Measurements from ENCODE around the gene GPR37L1.
A peak's percentile ranks its signal among the peaks of the same experiment; 100 is the strongest.
"Not testable (repeated sequence)": the region's sequence is repeated elsewhere in the genome, so short reads cannot be mapped to it uniquely, and the experiment has no call there.

GPR37L1 gene

DNA sequence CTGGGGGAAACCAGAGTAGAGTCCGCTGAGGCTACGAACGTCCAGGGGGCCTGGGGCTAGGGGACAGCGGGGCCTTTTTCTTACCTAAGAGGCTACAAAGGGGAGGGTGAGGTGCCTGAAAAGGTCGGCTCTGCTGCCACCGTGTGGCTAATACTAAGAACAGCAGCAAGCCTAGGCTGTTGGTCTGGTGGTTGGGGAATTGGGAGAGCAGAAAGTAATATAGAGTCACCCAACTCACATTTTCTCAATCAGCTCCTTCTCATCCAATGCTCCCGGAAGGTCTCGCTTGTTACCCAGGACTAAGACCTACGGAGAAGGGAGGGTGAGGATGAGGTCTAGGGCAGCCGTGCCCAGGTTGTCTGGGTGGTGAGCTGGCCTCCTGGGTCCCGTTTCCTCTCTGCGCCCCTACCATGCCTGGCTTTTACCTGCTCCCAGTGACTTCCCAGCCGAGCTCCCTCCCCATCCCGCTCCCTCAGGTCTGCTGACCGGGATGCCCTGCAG, 12.6 kb downstream of the GPR37L1 start:
- DNase-seq: peak; percentile 57 to 68

DNA sequence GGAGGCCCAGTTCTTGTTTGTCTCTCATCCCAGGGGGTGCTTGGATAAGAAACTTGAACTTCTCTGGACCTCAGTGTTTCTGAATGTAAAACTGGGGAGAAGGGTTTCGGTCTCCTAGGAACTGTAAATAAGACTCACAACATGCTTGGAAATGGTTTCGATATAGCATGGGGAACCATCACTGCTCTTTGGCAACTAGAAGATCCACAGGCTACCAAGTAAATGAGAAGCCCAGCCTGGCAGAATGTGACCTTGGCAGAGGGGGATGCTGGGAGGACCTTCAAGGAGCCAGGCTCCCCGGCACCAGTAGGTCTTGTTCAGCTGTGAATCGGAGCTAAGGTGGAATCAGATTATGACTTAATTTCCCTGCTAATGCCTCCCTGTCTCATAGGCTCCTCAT, 18.1 kb downstream of the GPR37L1 start:
- DNase-seq: no peak

DNA sequence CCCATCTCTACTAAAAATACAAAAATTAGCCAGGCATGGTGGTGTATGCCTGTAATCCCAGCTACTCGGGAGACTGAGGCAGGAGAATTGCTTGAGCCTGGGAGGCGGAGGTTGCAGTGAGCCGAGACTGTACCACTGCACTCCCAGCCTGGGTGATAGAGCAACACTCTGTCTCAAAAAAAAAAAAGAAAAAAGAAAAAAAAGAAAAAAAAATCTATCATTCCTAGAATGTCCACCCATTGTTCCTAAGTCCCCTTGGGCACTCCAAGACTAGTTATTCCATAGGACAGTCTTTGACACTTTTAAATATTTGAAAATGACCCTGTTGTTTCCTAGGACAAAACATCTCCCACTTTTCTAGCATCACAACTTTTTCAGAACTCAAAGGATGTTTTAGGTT, 18.8 kb downstream of the GPR37L1 start:
- DNase-seq: not testable (repeated sequence)

DNA sequence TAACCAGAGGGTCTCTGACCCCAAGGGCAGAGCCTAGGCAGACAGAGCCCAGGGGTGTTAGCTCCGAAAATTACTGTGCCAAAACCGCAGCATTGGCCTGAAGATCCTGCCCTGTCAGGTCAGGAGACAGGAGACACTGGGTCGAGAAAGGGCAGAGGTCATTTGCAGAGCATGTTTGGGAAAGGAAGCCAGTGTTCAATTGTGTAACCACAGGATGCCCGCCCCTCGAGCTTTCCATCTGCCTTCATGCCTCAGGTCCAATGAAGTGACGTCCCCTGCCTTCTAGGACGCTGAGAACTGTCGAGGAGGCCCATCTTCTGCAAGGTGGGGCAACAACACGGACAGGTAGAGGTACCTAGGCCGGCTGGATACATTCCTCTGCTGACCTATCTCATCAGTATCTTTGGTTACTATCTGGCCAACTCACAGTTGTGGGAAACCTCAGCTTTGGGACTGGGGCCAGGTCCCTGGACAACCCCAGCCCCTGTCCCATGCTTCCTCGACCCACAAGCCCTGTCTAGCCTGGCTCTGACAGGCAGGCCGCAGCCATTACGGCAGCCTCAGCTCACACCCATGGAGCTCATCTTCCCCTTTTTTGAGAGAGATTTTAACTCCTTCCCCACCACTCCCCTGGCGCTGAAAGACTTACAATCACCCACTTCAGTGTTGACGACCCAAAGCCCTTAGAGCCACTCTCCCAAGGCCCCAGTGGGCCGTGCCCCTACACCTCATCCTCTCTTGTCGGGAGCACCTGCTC, 20.5 kb downstream of the GPR37L1 start:
- DNase-seq: peak; percentile 33 to 47

DNA sequence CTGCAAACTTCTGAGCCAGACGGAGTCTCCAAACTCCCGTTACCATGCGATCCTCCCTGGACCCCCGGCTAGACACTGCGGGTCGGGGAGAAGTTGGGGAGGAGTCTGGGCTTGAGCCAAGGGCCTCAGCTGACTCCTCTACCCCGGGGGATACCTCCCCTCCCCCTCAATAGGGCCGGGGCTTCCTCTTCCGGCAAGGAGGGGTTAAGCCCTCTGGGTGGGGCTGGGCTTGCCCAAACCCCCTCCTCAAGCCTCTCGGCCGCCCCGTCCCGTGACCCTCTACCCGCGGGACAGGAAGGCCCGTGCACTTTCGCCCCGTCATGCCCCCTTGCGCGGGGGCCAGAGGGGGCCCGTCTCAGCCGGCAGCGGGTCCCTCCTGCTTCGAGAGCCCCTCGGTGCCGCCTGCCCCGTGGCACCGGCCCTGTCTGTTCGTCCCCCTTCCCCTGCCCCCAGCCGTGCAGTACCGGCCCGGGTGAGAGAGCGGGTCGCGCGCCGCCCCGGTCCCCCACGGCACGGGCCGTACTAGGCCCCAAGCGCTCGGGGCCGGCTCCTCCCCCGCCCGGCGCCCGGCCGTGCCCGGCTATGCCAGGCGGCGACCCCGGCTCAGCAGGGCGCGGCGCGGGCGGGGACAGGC, 21.2 kb downstream of the GPR37L1 start:
- peak in 1 of 2 donors; percentile 41 for DNase-seq

DNA sequence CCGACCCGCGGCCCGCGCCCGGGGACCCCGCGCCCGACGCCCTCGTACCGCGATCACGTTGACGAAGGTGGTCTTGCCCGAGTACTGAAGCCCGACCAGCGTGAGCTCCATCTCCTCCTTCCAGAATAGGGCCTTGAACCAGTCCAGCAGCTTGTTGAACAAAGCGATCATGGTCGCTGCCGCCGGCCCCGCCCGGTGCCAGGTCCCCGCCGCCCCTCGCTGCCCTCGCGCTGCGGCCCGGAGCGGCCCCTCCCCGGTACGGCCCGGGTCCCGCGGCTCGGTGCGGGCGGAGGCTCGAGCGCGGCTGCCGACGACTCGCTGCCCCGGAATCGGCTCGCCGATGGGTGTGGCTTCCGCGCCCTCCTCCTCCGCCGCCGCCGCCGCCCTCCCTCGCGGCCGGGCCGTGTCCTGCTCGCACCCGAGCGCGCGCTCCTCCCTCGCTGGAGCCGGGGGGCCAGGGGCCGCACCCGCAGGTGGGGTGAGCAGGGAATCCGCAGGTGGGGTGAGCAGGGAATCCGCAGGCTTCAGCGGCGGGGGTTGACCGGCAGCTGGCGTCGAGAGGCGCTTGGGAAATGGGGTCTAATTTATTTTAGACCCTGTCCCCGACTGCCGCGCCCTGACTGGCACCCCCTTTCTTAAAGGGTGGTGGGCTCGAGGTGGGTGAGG, 21.8 kb downstream of the GPR37L1 start, which contains the start of gene ARL8A:
TSS of gene ARL8A (minus strand) at position 336 of the 666 bp plus-strand sequence. CDS start at position 171, 165 bp downstream.
- peak; percentile 62 to 66 for DNase-seq

DNA sequence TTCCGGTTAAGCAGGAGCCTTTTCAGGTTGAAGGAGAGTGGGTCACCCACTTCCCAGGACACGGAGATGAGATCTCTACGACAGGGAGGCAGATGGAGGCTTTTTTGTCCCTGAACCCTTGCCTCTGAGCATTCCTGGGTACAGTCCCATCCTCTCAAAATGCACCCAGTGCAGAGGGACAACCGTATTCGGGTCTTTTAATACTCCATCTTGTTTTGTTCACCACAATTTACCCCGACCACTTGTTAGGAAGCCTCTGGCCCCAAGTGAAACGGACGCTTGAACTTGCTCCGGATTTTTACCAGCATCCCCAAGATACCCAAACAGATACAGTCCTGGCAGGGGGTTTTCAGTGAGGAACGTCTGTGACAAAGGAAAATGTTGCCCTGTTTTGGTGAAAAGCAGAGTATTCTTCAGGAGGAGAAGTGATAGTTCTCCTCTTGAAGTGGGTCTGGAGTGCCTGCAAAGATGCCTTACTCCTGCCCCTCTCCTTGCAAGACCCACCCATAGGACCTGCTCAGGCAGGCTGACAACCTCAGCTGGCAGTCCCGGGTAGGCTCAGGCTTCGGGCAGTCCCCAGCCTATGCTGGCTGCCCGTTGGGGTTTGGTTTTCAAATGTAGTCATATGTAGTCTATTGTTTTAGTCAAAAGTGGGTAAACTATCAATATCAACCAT, 22.5 kb downstream of the GPR37L1 start:
- DNase-seq: peak; percentile 33 to 43

DNA sequence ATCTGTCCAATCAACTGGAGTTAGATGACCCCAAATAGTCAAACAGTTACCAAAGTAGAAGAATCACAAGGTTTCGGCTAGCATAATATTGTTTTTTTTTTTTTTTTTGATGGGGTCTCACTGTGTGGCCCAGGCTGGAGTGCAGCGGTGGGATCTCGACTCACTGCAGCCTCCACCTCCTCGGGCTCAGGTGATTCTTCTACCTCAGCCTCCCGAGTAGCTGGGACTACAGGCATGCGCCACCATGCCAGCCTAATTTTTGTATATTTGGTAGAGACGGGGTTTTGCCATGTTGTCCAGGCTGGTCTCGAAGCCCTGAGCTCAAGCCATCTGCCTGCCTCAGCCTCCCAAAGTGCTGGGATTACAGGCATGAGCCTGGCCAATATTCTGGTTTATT, 23.0 kb downstream of the GPR37L1 start:
- peak in 1 of 2 donors; percentile 17 for DNase-seq

DNA sequence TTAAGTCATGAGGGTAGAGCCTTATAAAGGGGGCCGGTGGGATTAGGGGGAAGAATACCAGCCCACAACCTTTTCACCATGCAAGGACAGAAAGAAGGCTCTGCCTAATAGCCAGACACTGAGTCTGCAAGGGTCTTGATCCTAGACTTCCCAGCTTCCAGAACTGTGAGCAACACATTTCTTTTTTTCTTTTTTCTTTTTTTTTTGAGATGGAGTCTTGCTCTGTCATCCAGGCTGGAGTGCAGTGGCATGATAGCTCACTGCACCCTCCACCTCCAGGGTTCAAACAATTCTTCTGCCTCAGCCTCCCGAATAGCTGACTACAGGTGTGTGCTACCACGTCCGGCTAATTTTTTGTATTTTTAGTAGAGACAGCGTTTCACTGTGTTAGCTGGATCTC, 23.6 kb downstream of the GPR37L1 start:
- no peak for DNase-seq

DNA sequence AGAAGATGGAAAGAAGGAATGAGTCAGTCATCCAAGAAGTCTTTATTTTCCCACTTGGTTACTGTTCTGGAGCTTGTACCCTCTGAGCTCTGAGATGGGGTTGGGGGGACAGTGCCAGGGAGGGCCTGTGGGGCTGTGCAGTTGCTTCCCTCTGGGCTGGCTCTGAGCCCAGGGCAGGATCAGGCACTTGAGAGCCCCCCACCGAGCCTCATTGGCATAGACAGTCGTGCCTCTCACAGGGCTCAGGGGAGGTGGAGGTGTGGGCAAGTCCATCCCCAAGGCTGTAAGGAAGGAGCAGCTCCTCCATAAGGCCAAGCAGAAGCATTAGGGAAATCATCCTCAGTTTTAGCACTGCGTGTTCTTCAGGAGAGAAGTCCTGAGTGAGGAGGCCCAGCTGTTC, 24.3 kb downstream of the GPR37L1 start:
- no peak for DNase-seq

DNA sequence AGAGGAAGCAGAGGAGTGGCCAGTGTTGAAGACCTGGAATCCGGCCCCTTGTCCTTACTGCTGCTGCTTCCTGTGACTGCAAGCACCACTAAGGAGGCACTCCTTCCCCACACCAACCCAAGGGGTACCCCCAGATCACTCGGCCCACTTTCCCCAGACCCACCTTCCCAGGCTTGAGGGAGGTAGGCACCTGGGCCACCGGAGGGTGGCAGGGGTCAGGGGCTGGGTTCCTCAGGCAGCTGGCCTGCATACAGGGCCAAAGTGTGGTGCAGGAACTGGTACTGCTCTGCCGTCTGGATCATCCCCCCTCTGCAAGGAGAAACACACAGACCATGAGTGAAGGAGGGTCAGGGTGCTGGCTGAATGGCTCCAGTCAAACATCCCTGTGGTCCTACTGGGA, 25.7 kb downstream of the GPR37L1 start:
- no peak for DNase-seq

DNA sequence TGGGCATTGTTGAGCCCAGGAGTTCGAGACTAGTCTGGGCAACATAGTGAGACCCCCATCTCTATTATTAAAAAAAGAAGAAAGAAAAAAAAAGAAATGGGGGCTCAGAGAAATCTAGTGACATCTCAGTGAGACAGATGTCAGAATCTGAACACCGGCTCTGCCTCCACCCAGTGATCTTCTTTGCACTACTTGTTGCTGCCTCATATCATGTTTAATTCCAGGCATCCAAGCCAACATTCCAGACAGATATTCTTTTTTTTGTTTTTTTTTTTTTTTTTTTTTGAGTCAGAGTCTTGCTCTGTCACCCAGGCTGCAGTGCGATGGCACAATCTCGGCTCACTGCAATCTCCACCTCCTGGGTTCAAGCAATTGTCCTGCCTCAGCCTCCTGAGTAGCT, 26.8 kb downstream of the GPR37L1 start:
- no peak for DNase-seq

DNA sequence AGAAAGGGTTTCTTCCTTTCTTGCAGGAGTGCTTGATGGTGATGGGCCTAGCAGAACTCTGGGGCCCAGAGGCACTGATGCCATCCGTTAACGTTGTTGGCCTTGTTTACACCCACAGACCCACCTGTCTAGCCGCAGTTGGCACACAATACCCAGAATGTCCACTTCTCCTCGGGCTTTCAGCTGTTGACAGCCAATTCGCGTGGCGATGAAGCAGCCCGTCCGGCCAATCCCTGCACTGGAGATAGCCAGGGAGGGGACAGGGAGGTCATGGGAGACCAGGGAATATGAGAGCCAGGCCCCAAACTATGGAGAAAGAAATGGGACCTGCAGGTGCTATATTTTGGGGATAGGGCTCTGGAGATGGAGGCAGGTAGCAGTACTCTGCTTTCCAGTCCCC, 27.5 kb downstream of the GPR37L1 start:
- DNase-seq: no peak

DNA sequence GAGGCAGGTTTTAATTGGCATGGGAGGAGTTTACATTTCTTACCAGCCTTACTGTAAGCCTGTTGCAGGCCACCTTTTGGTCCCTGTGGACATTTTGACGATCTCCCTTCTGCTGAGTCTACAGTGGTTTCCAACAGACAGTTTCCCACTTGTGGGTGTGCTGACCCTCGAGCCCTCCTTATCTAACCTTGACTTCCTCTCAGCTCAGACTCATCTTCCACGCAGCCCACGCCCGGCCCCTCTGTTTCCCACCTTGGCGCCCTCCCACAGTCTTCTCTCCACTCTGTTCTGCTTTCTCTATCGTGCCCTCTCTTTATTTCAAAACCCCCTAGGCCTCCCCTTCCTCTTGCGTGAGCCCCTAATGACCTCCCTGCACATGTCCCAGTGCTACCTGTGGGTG, 27.9 kb downstream of the GPR37L1 start:
- DNase-seq: no peak

DNA sequence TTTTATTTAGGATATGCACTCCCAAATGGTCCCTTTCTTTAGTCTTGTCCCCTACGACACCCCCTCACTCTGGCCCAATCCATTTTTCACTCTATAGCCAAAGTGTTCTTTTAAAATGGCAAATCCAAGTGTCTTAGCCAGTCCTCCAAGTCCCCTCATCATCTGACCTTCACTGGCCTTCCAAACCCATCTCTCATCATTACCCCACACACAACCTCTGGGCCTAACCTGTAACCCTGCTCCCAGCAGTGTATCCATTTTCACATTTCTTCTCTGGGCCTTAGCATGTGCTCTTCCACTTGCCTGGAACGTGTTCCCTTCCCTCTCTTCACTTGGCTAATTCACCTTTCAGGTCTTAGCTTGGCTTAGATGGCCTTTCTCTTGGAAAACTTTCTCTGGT, 28.3 kb downstream of the GPR37L1 start:
- DNase-seq: no peak

DNA sequence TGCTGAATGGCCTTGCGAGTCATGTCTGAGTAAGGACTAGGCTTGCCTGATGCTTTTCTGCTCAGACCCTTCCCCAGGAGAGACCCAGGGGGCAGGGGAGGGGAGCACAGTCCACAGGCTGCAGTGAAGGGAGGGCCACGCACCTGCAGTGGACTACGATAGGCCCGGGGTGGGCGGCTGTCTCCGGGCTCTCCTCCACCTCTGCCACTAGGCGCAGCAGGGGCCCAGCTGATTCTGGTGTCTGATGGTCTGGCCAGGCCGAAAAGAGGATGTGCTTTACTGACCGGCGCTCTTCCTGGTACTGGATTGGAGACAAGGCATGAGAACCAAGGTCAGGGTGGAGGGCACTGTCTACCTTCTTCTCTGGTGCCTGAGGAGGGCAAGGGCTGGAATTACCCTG, 29.7 kb downstream of the GPR37L1 start:
- DNase-seq: no peak

DNA sequence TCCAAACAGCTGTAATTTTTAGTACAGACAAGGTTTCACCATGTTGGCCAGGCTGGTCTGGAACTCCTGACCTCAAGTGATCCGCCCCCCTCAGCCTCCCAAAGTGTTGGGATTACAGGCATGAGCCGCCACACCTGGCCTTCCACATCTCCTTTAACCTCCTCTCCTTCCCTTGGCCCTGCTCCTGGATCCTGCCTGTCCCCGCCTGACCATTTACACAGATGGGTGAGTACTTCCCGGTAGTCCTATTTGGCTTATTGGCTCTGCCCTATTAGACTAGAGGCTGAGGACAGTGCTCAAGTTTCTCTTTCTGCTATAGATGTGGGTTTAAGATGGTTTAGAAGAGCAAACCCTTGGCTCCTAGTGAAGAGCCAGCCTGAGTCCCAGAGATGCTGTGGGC, 30.6 kb downstream of the GPR37L1 start:
- DNase-seq: no peak

DNA sequence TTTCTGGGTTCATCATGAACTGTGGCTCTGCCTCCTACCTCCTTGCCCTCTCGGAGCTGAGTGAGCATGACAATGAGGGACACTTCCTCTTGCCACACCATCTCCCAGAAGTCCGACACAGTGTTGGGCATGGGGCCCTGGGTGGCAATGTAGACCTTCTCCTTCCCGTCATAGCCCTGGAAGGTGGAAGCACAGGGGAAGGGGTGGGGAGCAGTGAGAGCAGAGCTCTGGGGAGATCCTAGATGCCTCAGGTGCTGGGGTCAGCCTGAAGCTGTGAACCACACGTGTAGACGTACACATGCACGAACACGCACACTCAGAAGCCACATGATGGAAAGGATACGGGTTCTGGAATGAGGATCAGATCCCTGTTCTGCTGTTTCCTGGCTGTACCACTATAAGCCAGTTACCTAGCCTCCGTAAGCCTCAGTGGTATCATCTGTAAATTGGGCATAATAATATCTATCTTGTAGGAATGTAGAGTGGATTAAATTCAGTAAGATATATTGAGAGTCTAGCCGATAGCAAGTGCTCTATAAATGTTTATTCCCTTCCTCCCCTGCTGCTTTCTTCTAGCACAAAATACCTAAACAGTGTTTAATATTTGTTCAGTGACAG, 31.5 kb downstream of the GPR37L1 start:
- DNase-seq: no peak

DNA sequence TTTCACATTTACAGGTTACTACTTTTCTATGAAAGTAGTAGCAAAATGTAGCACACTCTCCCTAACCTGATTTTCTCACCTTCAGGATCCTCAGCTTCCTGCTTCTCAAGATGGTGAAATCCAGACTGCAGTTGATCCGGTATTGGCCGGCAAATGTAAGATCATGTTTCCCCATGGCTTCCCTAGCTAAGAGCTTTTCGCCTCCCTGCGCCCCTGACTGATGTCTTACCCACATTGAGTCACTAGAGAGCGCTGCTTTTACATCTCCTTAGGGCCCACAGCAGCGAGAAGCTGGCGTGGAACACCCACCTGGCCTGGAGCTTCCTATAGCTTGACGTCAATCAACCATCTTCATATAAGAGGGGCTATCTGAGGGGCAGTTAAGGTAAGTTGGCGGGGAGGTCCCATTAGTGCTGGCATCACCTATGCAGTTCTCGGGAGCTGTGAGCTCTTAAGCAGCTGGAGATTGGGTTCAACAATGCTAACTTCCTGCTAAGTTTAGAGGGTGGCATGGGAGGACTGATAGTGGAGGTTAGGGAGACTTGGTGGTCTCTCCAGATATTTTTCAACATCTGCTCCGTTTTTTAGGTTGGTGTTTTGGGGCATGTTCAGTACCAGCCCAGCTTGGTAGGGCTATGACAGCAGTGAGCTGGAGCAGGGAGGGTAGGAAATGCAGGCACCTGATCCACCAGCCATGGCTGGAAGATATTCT, 32.2 kb downstream of the GPR37L1 start:
- DNase-seq: peak; percentile 65 to 71

DNA sequence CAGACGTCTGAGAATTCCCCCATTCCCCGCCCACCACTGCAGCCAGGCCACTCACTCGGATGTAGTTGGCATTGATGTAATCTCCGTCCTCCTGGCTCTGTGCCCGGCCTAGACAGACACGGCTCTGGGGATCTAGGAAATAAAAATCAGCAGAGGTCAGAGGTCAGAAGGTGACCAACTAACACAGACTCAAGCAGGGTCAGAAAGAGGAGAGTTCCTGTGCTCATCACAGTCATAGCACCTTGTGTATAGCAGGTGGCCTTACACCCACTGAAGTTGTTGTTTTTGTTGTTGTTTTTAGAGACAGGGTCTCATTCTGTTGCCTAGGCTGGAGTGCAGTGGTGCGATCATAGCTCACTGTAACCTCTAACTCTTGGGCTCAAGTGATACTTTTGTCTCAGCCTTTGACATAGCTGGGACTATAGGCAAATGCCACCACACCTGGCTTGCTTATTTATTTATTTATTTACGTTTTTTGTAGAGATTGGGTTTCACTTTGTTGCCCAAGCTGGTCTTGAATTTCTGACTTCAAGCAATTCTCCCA, 32.8 kb downstream of the GPR37L1 start:
- DNase-seq: peak in 1 of 2 donors; percentile 21

DNA sequence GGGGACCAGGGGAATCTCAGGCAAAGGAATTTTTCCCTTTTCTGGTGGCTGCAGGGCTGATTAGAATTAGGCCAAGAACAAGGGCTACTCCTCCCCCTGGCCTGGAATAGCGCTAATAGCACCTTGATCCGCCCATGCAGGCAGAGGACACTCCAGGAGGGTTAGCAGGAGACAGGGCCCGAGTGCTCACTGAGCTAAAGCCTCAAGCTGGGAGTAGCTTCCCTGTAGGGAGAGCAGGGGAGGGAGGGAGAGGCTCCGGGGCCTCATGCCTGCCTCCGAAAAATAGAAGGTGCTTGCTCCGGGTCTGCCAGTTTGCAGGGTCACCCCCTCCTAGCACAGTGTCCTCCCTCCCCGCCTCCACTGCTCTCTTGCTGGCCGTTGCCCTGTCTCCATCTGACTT, 33.9 kb downstream of the GPR37L1 start:
- DNase-seq: no peak

DNA sequence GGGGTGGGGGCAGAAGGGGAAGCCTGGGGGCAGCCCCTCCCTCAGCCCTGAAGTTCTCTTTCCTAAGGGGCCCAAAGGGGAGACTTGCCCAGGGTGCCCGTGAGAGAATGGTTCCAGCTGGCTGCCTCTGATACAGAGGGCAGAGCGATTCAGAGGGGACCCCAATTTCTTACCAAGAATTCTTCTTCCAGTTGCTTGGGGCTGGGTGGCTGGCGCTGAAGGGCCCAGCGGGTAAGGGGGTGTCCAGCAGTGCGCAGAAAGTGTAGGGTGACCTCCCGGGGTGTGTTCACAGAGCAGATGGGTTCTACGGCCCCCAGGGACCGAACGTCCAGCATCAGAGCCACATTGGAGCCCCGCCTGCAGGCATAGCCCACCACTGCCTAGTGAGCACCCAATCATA, 35.2 kb downstream of the GPR37L1 start:
- DNase-seq: no peak
